ENCODE results near the gene NDRG4.

NDRG4 gene

GRCh38 chr16:58499615-58500351, at the start of gene NDRG4:
Gene NDRG4, plus strand, starts transcription at chr16:58500143. Its CDS starts 106 bp downstream, at chr16:58500249.
- DNase-seq = peak; percentile 19
- in situ Hi-C loops (cut with MboI; ENCODE audit: low pct_unique_long_range_greater_than_20kb, low sequenced_read_pairs) = loop anchor here (10.0 kb wide), 1 partner anchor 165 kb away; no protein-coding TSS in a partner anchor

GRCh38 chr16:58450590-58450989, 49.4 kb upstream of the NDRG4 start:
- in situ Hi-C loops (cut with MboI; ENCODE audit: low pct_unique_long_range_greater_than_20kb, low sequenced_read_pairs) = no loop called here
- DNase-seq = no peak

- DNase-seq = no peak
- in situ Hi-C loops (cut with MboI; ENCODE audit: low pct_unique_long_range_greater_than_20kb, low sequenced_read_pairs) = no loop called here
Measured at GRCh38 chr16:58451265-58451689, 48.7 kb upstream of the NDRG4 start.

- in situ Hi-C loops (cut with MboI; ENCODE audit: low pct_unique_long_range_greater_than_20kb, low sequenced_read_pairs) = no loop called here
- DNase-seq = no peak
Measured at GRCh38 chr16:58451945-58452401, 48.0 kb upstream of the NDRG4 start.

GRCh38 chr16:58452640-58453039, 47.3 kb upstream of the NDRG4 start:
- in situ Hi-C loops (cut with MboI; ENCODE audit: low pct_unique_long_range_greater_than_20kb, low sequenced_read_pairs) = no loop called here
- no peak for DNase-seq

GRCh38 chr16:58454178-58454577, 45.8 kb upstream of the NDRG4 start:
- in situ Hi-C loops (cut with MboI; ENCODE audit: low pct_unique_long_range_greater_than_20kb, low sequenced_read_pairs) = no loop called here
- no peak for DNase-seq

- DNase-seq = no peak
- in situ Hi-C loops (cut with MboI; ENCODE audit: low pct_unique_long_range_greater_than_20kb, low sequenced_read_pairs) = no loop called here
Measured at GRCh38 chr16:58454856-58455255, 45.1 kb upstream of the NDRG4 start.

GRCh38 chr16:58455750-58456149, 44.2 kb upstream of the NDRG4 start:
- in situ Hi-C loops (cut with MboI; ENCODE audit: low pct_unique_long_range_greater_than_20kb, low sequenced_read_pairs) = no loop called here

GRCh38 chr16:58456193-58456592, 43.8 kb upstream of the NDRG4 start:
- in situ Hi-C loops (cut with MboI; ENCODE audit: low pct_unique_long_range_greater_than_20kb, low sequenced_read_pairs) = no loop called here
- DNase-seq = no peak

More at GRCh38 chr16:58455750-58456149, 44.2 kb upstream of the NDRG4 start:
- DNase-seq = no peak

- in situ Hi-C loops (cut with MboI; ENCODE audit: low pct_unique_long_range_greater_than_20kb, low sequenced_read_pairs) = no loop called here
- DNase-seq = no peak
Measured at GRCh38 chr16:58458606-58459343, 41.2 kb upstream of the NDRG4 start.

- no peak for DNase-seq
- in situ Hi-C loops (cut with MboI; ENCODE audit: low pct_unique_long_range_greater_than_20kb, low sequenced_read_pairs) = no loop called here
Measured at GRCh38 chr16:58459344-58460218, 40.4 kb upstream of the NDRG4 start.

GRCh38 chr16:58460219-58460610, 39.7 kb upstream of the NDRG4 start:
- in situ Hi-C loops (cut with MboI; ENCODE audit: low pct_unique_long_range_greater_than_20kb, low sequenced_read_pairs) = no loop called here

GRCh38 chr16:58461056-58461455, 38.9 kb upstream of the NDRG4 start:
- in situ Hi-C loops (cut with MboI; ENCODE audit: low pct_unique_long_range_greater_than_20kb, low sequenced_read_pairs) = no loop called here
- DNase-seq = no peak

More at GRCh38 chr16:58460219-58460610, 39.7 kb upstream of the NDRG4 start:
- no peak for DNase-seq

GRCh38 chr16:58461640-58462039, 38.3 kb upstream of the NDRG4 start:
- in situ Hi-C loops (cut with MboI; ENCODE audit: low pct_unique_long_range_greater_than_20kb, low sequenced_read_pairs) = no loop called here
- DNase-seq = no peak

- DNase-seq = no peak
- in situ Hi-C loops (cut with MboI; ENCODE audit: low pct_unique_long_range_greater_than_20kb, low sequenced_read_pairs) = no loop called here
Measured at GRCh38 chr16:58462089-58462488, 37.9 kb upstream of the NDRG4 start.

- no peak for DNase-seq
- in situ Hi-C loops (cut with MboI; ENCODE audit: low pct_unique_long_range_greater_than_20kb, low sequenced_read_pairs) = no loop called here
Measured at GRCh38 chr16:58462499-58462996, 37.4 kb upstream of the NDRG4 start.

- no peak for DNase-seq
- in situ Hi-C loops (cut with MboI; ENCODE audit: low pct_unique_long_range_greater_than_20kb, low sequenced_read_pairs) = no loop called here
Measured at GRCh38 chr16:58462997-58463941, 36.7 kb upstream of the NDRG4 start.

Measured in KBM-7 (cell line).